NCI-H345 treated with DMSO at 0.1 percent for 48 hours (cell line): ENCODE data around the gene ODF2.
"Not testable (repeated sequence)": the region's sequence is repeated elsewhere in the genome, so short reads cannot be mapped to it uniquely, and the experiment has no call there.

Source experiments
- DNase-seq: peaks from one replicate; lab custom pipeline; 2025; ENCODE audit not compliant: unreplicated experiment; lab: John Stamatoyannopoulos, UW

ODF2 gene

GRCh38 chr9:128482186-128482585, 26.4 kb downstream of the ODF2 start:
- no peak for DNase-seq

GRCh38 chr9:128484686-128485413, 29.0 kb downstream of the ODF2 start:
- no peak for DNase-seq

GRCh38 chr9:128485414-128485855, 29.6 kb downstream of the ODF2 start:
- no peak for DNase-seq

GRCh38 chr9:128486201-128486600, 30.4 kb downstream of the ODF2 start:
- DNase-seq = no peak

GRCh38 chr9:128493424-128493823, 37.6 kb downstream of the ODF2 start:
- no peak for DNase-seq

GRCh38 chr9:128494108-128494745, 38.4 kb downstream of the ODF2 start:
- DNase-seq = peak; percentile 22

- no peak for DNase-seq
Observed at GRCh38 chr9:128494746-128495129, 38.9 kb downstream of the ODF2 start.

GRCh38 chr9:128495296-128495695, 39.5 kb downstream of the ODF2 start:
- DNase-seq = no peak

GRCh38 chr9:128495804-128496417, 40.1 kb downstream of the ODF2 start:
- no peak for DNase-seq

- no peak for DNase-seq
Observed at GRCh38 chr9:128497824-128498610, 42.2 kb downstream of the ODF2 start.

GRCh38 chr9:128498911-128499310, 43.1 kb downstream of the ODF2 start:
- DNase-seq = no peak

GRCh38 chr9:128499920-128500319, 44.1 kb downstream of the ODF2 start:
- no peak for DNase-seq

GRCh38 chr9:128503415-128503825, 47.6 kb downstream of the ODF2 start:
- DNase-seq = not testable (repeated sequence)

GRCh38 chr9:128503870-128504269, 48.1 kb downstream of the ODF2 start:
- DNase-seq = no peak

- peak; percentile 92 for DNase-seq
Observed at GRCh38 chr9:128504485-128505413, 48.9 kb downstream of the ODF2 start, which contains the start of gene GLE1. TSS of gene GLE1 (plus strand) at chr9:128504719. CDS start at chr9:128504806, 87 bp downstream.

- no peak for DNase-seq
Observed at GRCh38 chr9:128505414-128505765, 49.6 kb downstream of the ODF2 start.

GRCh38 chr9:128505906-128506305, 50.1 kb downstream of the ODF2 start:
- DNase-seq = not testable (repeated sequence)

GRCh38 chr9:128512820-128513219, 57.0 kb downstream of the ODF2 start:
- no peak for DNase-seq

GRCh38 chr9:128521956-128522355, 66.2 kb downstream of the ODF2 start:
- no peak for DNase-seq

GRCh38 chr9:128523199-128523925, 67.6 kb downstream of the ODF2 start:
- DNase-seq = peak; percentile 72
